Upper lobe of left lung (tissue), 6 donors: Measurements from ENCODE around the gene TRIM44. TPM values are rescaled to one million over a fixed set of nuclear protein-coding genes. Genes with fewer than 3 reads are reported as not detected.
"Not testable (repeated sequence)": the region's sequence is repeated elsewhere in the genome, so short reads cannot be mapped to it uniquely, and the experiment has no call there.

ENCODE experiments used
- ATAC-seq, 2 donors: fragments of 200-7000 bp; cut with Tn5 transposase; one replicate each; pipeline ENCODE4 v1.9.1; 2022; ENCODE audit warnings: mild to moderate bottlenecking in 2 of 2, moderate library complexity in 2 of 2; ENCODE audit not compliant: low FRiP score in 2 of 2
- DNase-seq, 2 donors: peaks; one replicate each; pipeline ENCODE4 v3.0.0-alpha.2; 2019 to 2020
- H3K27ac ChIP-seq, 4 donors: fragments of 200-600 bp; sonication (generic); one replicate each; pipeline ENCODE4 v1.5.1; 2016 to 2019
- H3K27me3 ChIP-seq, 4 donors: fragments of 200-600 bp; sonication (generic); one replicate each; pipeline ENCODE4 v1.5.1; 2017 to 2019
- H3K36me3 ChIP-seq, 4 donors: fragments of 200-600 bp; sonication (generic); one replicate each; pipeline ENCODE4 v1.5.1; 2016 to 2019
- H3K4me1 ChIP-seq, 4 donors: fragments of 200-600 bp; sonication (generic); one replicate each; pipeline ENCODE4 v1.5.1; 2018 to 2019
- H3K4me3 ChIP-seq, 4 donors: fragments of 200-600 bp; sonication (generic); one replicate each; pipeline ENCODE4 v1.5.1; 2017 to 2019; ENCODE audit warnings: mild to moderate bottlenecking in 2 of 4, moderate library complexity in 1 of 4
- H3K9me3 ChIP-seq, 4 donors: fragments of 200-600 bp; sonication (generic); one replicate each; pipeline ENCODE4 v1.5.1; 2018 to 2019
- EP300 ChIP-seq, 4 donors: sonication (generic); formaldehyde crosslinking; IDR thresholded peaks; one replicate each; pipeline ENCODE4 v1.5.1; 2017; ENCODE audit warnings: antibody characterized with exemption in 4 of 4, control low read depth in 2 of 4
- POLR2A ChIP-seq, 4 donors: fragments of 450-650 bp; IDR thresholded peaks; one replicate each; pipeline ENCODE4 v1.5.1; 2016 to 2017; ENCODE audit warnings: antibody characterized with exemption in 4 of 4, mild to moderate bottlenecking in 2 of 4
- POLR2AphosphoS5 ChIP-seq, 2 donors: sonication (generic); formaldehyde crosslinking; IDR thresholded peaks; one replicate each; pipeline ENCODE4 v1.5.1; 2017; ENCODE audit warnings: antibody characterized with exemption in 2 of 2
- WGBS, 2 donors: methylation state at CpG; one replicate each; pipeline ENCODE4 v1.1.5; 2017 to 2018; 5-methylcytosine and 5-hydroxymethylcytosine counted together
- total RNA-seq, 6 donors: library from RNA; depleted of rRNA in 4 of 6; stranded (reverse); fragments of >200 nt in 4 of 6; gene quantifications; one replicate each; pipeline versions ENCODE4 v1.1.0 to v1.2.1, GENCODE V29; 2016 to 2021
- TF ChIP-seq, protein P1 (sequence below), 6 experiments: fragments of 450-650 bp in 4 of 6; fragments of 200-600 bp in 2 of 6; sonication (generic) in 2 of 6; IDR thresholded peaks; one replicate each; pipeline ENCODE4 v1.5.1; 2016 to 2019; ENCODE audit warnings: antibody characterized with exemption in 6 of 6
- donor health status: DM: no; HTN: no; CAD: no; lungs with moderate emphysema.
- donor health status: DM: no; HTN: yes; CAD: no; lungs with severe emphysema.

TRIM44 gene
- total RNA-seq, 6 donors from 2014 or later: 48.9 to 133 (median 64.0) TPM

DNA sequence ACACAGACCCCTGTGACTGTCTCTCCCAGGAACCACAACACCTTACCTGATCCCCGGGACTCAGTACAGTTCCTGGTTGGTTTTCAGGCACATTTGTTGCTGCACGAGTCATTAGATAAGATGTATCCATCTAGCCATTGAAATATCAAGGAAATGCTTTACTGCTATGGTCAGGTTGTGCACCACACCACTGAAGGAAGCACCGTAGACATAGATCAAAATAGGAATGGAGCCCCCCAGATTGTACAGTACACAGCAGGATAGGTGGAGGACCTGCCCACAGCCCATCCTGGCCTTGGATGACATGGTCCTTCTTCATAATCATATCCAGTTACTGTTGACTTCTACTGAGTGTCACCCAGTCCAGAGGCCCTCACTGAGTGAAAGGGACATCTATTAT is 195.3 kb downstream of the TRIM44 start:
- TF ChIP-seq, protein P1, sequence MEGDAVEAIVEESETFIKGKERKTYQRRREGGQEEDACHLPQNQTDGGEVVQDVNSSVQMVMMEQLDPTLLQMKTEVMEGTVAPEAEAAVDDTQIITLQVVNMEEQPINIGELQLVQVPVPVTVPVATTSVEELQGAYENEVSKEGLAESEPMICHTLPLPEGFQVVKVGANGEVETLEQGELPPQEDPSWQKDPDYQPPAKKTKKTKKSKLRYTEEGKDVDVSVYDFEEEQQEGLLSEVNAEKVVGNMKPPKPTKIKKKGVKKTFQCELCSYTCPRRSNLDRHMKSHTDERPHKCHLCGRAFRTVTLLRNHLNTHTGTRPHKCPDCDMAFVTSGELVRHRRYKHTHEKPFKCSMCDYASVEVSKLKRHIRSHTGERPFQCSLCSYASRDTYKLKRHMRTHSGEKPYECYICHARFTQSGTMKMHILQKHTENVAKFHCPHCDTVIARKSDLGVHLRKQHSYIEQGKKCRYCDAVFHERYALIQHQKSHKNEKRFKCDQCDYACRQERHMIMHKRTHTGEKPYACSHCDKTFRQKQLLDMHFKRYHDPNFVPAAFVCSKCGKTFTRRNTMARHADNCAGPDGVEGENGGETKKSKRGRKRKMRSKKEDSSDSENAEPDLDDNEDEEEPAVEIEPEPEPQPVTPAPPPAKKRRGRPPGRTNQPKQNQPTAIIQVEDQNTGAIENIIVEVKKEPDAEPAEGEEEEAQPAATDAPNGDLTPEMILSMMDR (IDR thresholded peaks at IDR 0.05): no peak
- no peak for TF ChIP-seq POLR2AphosphoS5 (IDR thresholded peaks at IDR 0.05)
- TF ChIP-seq POLR2A (IDR thresholded peaks at IDR 0.05): no peak
- no peak for TF ChIP-seq EP300 (IDR thresholded peaks at IDR 0.05)
- H3K27ac ChIP-seq: no peak overlapping the region
- no peaks in the 10 kb centered on the region for H3K36me3 ChIP-seq
- ATAC-seq (no peak), DNase-seq (no peak)
- H3K9me3 ChIP-seq: no peaks in the 10 kb centered on the region
- no peak overlapping the region for H3K4me3 ChIP-seq
- no peaks in the 10 kb centered on the region for H3K4me1 ChIP-seq
- WGBS, 2 donors: 84 to 98% methylated on average over 3 of the region's 3 CpGs
- no peaks in the 10 kb centered on the region for H3K27me3 ChIP-seq

DNA sequence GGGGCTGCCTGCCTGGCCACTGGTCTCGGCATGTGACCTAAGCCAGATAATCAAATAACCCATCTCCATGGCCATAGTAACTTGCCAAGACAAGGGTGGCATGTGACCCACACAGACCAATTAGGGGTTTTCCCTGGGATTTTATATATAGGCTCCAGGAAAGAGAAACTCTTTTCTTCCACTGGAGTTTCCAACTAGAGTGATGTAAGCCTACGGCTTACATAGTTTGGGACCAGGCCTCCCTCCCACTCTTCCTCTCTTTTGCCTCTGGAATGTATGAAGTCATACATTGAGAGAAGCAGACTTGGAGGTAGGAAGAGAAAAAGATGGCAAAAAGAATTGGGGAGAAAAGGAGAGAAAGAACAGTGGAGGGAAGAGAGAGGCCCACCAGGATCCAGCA is 196.7 kb downstream of the TRIM44 start:
- no peaks in the 10 kb centered on the region for H3K9me3 ChIP-seq
- no peaks in the 10 kb centered on the region for H3K36me3 ChIP-seq
- WGBS, 2 donors: 91 to 96% methylated on average over 2 of the region's 2 CpGs
- TF ChIP-seq, protein P1 (IDR thresholded peaks at IDR 0.05): no peak
- no peak for TF ChIP-seq EP300 (IDR thresholded peaks at IDR 0.05)
- TF ChIP-seq POLR2AphosphoS5 (IDR thresholded peaks at IDR 0.05): no peak
- no peak for TF ChIP-seq POLR2A (IDR thresholded peaks at IDR 0.05)
- no peak overlapping the region for H3K27ac ChIP-seq
- no peak overlapping the region for H3K4me3 ChIP-seq
- ATAC-seq: no peak
- no peaks in the 10 kb centered on the region for H3K27me3 ChIP-seq
- DNase-seq: no peak
- no peaks in the 10 kb centered on the region for H3K4me1 ChIP-seq

DNA sequence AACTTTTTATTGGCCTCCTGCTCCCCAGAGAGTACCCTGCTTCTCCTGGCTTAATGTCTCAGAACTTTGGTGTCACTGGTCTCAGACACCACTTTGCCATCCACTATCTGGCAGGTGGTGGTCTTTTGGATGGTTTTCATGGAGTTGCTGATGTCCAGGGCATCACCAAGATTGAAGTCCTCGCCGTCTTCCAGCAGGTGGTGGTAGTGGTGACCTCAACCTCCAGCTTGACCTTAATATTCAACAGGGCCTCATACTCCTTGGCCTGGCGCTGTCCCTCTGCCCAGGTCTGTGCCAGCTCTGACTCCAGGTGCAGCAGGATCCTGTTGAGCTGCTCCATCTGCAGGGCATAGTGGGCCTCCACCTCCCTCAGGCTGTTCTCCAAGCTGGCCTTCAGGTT is 197.6 kb downstream of the TRIM44 start:
- not testable (repeated sequence) for DNase-seq, H3K9me3 ChIP-seq, H3K4me1 ChIP-seq, H3K27me3 ChIP-seq, ATAC-seq, H3K27ac ChIP-seq, H3K4me3 ChIP-seq, H3K36me3 ChIP-seq
- WGBS, 2 donors: 92 to 97% methylated on average over 3 of the region's 3 CpGs

DNA sequence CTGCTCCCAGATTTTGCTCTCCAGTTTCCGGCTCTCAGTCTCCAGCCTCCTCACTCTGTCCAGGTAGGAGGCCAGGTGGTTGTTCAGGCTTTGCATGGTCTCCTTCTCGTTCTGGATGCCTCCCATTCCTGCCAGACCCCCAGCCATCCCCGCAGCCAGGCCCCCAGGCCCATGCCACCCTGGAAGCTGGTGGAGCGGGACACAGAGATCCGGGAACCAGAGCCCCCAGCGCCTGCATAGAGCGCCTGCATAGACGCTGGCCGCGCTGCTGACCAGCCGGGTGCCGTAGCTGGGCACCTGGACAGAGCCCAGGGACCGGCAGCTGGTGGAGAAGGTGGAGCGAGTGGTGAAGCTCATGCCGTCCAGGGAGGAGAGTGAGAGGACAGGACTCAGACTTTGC is 198.6 kb downstream of the TRIM44 start:
- WGBS, 2 donors: 88 to 96% methylated on average over 5 to 15 of the region's 15 CpGs
- peak in 1 of 2 donors; percentile 64 for DNase-seq
- TF ChIP-seq, protein P1 (IDR thresholded peaks at IDR 0.05): no peak
- TF ChIP-seq POLR2AphosphoS5 (IDR thresholded peaks at IDR 0.05) (no peak), EP300 (IDR thresholded peaks at IDR 0.05) (no peak), POLR2A (IDR thresholded peaks at IDR 0.05) (no peak)
- Histone ChIP-seq H3K4me3 (no peak overlapping the region), H3K27me3 (no peaks in the 10 kb centered on the region), H3K36me3 (no peaks in the 10 kb centered on the region), H3K9me3 (no peaks in the 10 kb centered on the region), H3K4me1 (no peaks in the 10 kb centered on the region), H3K27ac (no peak overlapping the region)
- ATAC-seq: no peak

DNA sequence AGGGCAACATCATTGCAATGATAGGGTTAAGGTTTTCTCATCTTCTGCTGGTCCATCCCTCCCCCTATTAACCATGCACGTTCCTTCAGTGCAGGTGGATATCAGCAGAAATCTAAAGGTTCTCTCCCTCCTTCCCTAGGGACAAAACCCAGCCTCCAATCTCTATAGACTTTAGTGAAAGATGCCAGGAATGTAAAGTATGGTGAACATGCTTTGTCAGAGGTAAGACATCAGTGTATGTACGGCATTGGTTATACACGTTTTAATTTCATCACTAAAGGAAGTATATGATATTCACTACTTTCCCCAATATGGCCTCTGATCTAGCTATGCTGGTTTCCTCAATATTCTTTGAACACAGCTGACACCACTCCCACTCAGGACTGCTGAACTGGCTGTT is 200.1 kb downstream of the TRIM44 start:
- 49% methylated on average over 3 of the region's 3 CpGs for WGBS, 2 donors
- DNase-seq: no peak
- Histone ChIP-seq H3K4me1 (no peaks in the 10 kb centered on the region), H3K9me3 (peaks cover 0 to 5% (median 2%) of the 10 kb centered on the region in 4 donors), H3K27me3 (no peaks in the 10 kb centered on the region), H3K36me3 (no peaks in the 10 kb centered on the region), H3K4me3 (no peak overlapping the region), H3K27ac (no peak overlapping the region)
- TF ChIP-seq POLR2A (IDR thresholded peaks at IDR 0.05): no peak
- TF ChIP-seq POLR2AphosphoS5 (IDR thresholded peaks at IDR 0.05): no peak
- TF ChIP-seq, protein P1 (IDR thresholded peaks at IDR 0.05): no peak
- no peak for TF ChIP-seq EP300 (IDR thresholded peaks at IDR 0.05)
- no peak for ATAC-seq
